Activated T-cell treated with anti-CD3 and anti-CD28 coated beads for 4 hours (primary cell): ENCODE measurements around the gene ROPN1L.

Experiments
- DNase-seq: peaks from one replicate; pipeline ENCODE4 v3.0.0-alpha.2; 2020

The ROPN1L gene

GRCh38 chr5:10431415-10431814 lies 10.3 kb upstream of the ROPN1L start:
- no peak for DNase-seq

- no peak for DNase-seq
Observed at GRCh38 chr5:10432059-10433008, 9.3 kb upstream of the ROPN1L start.

GRCh38 chr5:10434392-10434791 lies 7.3 kb upstream of the ROPN1L start:
- no peak for DNase-seq

GRCh38 chr5:10438301-10438700 lies 3.4 kb upstream of the ROPN1L start:
- no peak for DNase-seq

GRCh38 chr5:10439692-10440091 lies 2.0 kb upstream of the ROPN1L start:
- DNase-seq: no peak

GRCh38 chr5:10440367-10440990 lies 1.2 kb upstream of the ROPN1L start:
- DNase-seq: no peak

- no peak for DNase-seq
Observed at GRCh38 chr5:10441992-10442435, 335 bp downstream of the ROPN1L start.

- no peak for DNase-seq
Observed at GRCh38 chr5:10442576-10442975, 897 bp downstream of the ROPN1L start.

- DNase-seq: no peak
Observed at GRCh38 chr5:10445352-10445751, 3.7 kb downstream of the ROPN1L start.

GRCh38 chr5:10446490-10446889 lies 4.8 kb downstream of the ROPN1L start:
- DNase-seq: no peak

GRCh38 chr5:10447041-10447440 lies 5.4 kb downstream of the ROPN1L start:
- no peak for DNase-seq

- no peak for DNase-seq
Observed at GRCh38 chr5:10448754-10449360, 7.2 kb downstream of the ROPN1L start.

- DNase-seq: no peak
Observed at GRCh38 chr5:10451137-10451824, 9.6 kb downstream of the ROPN1L start.

GRCh38 chr5:10452768-10453331 lies 11.2 kb downstream of the ROPN1L start:
- no peak for DNase-seq

GRCh38 chr5:10453545-10453944 lies 11.9 kb downstream of the ROPN1L start:
- DNase-seq: no peak

- DNase-seq: no peak
Observed at GRCh38 chr5:10454591-10455276, 13.1 kb downstream of the ROPN1L start.

- no peak for DNase-seq
Observed at GRCh38 chr5:10455277-10455670, 13.6 kb downstream of the ROPN1L start.

GRCh38 chr5:10456583-10457420 lies 15.1 kb downstream of the ROPN1L start:
- no peak for DNase-seq

GRCh38 chr5:10457682-10458574 lies 16.2 kb downstream of the ROPN1L start:
- no peak for DNase-seq
